Smooth muscle cell (in vitro differentiated cells): ENCODE results near the gene SPAG17. TPM values are rescaled to one million over a fixed set of nuclear protein-coding genes. Genes with fewer than 3 reads are reported as not detected.
A peak's percentile ranks its signal among the peaks of the same experiment; 100 is the strongest.

Experiments
- DNase-seq: peaks from one replicate; lab custom pipeline; 2025; ENCODE audit not compliant: unreplicated experiment; lab: John Stamatoyannopoulos, UW
- H2AFZ ChIP-seq: fragments of 200-600 bp; sonication (generic); 2 replicates; pipeline ENCODE4 v1.6.0; 2016; ENCODE audit warnings: antibody characterized with exemption, low read depth, mild to moderate bottlenecking
- H3F3A ChIP-seq: fragments of 200-600 bp; sonication (generic); 2 replicates; pipeline ENCODE4 v1.6.0; 2017; ENCODE audit warnings: antibody characterized with exemption, low read depth
- H3K27ac ChIP-seq: fragments of 200-600 bp; sonication (generic); 2 replicates; pipeline ENCODE4 v1.5.1; 2016; ENCODE audit warnings: low read depth, mild to moderate bottlenecking
- H3K27me3 ChIP-seq: fragments of 200-600 bp; sonication (generic); 2 replicates; pipeline ENCODE4 v1.6.1; 2016; ENCODE audit warnings: low read depth, mild to moderate bottlenecking
- H3K36me3 ChIP-seq: fragments of 200-600 bp; sonication (generic); 2 replicates; pipeline ENCODE4 v1.5.1; 2016; ENCODE audit warnings: low read depth
- H3K4me1 ChIP-seq: fragments of 200-600 bp; sonication (generic); 2 replicates; pipeline ENCODE4 v1.5.1; 2016; ENCODE audit warnings: low read depth
- H3K4me2 ChIP-seq: fragments of 200-600 bp; sonication (generic); 2 replicates; pipeline ENCODE4 v1.6.0; 2016; ENCODE audit warnings: mild to moderate bottlenecking
- H3K4me3 ChIP-seq: fragments of 200-600 bp; sonication (generic); 2 replicates; pipeline ENCODE4 v1.5.1; 2016; ENCODE audit warnings: mild to moderate bottlenecking
- H3K79me2 ChIP-seq: fragments of 200-600 bp; sonication (generic); 2 replicates; pipeline ENCODE4 v1.6.0; 2016; ENCODE audit warnings: low read depth, mild to moderate bottlenecking
- H3K9ac ChIP-seq: fragments of 200-600 bp; sonication (generic); 2 replicates; pipeline ENCODE4 v1.6.0; 2016; ENCODE audit warnings: low read depth
- H3K9me3 ChIP-seq: fragments of 200-600 bp; sonication (generic); replicated peaks from 2 replicates; pipeline ENCODE4 v1.5.1; 2016; ENCODE audit warnings: low read depth
- H4K20me1 ChIP-seq: fragments of 200-600 bp; sonication (generic); 2 replicates; pipeline ENCODE4 v1.6.0; 2016; ENCODE audit warnings: low read depth
- CTCF ChIP-seq: fragments of 200-600 bp; sonication (generic); IDR thresholded peaks from 2 replicates; pipeline ENCODE4 v1.5.1; 2017; ENCODE audit warnings: borderline replicate concordance, mild to moderate bottlenecking, antibody characterized with exemption; ENCODE audit not compliant: insufficient read depth, poor library complexity, severe bottlenecking
- WGBS: methylation state at CpG from one replicate; pipeline ENCODE4 v1.1.7; 2016; ENCODE audit warnings: low lambda C conversion rate; 5-methylcytosine and 5-hydroxymethylcytosine counted together
- polyA plus RNA-seq: library from polyadenylated mRNA; unstranded; fragments of >200 nt; fragmentation: Nextera tagmentation; extraction: Ambion mirVana; gene quantifications from 2 replicates; pipeline ENCODE4 v1.2.1, GENCODE V29; 2016
- total RNA-seq: library from RNA; depleted of rRNA; stranded (reverse); fragments of >200 nt; gene quantifications from 2 replicates; pipeline ENCODE4 v1.2.3, GENCODE V29; 2014

SPAG17 gene
- total and polyA plus RNA-seq, 2 experiments from 2014 or later, result 1.1 to 11.1 TPM

GRCh38 chr1:117970252-117970651, 214.8 kb downstream of the SPAG17 start:
- H4K20me1 ChIP-seq, result no peaks in the 10 kb centered on the region
- no peaks in the 10 kb centered on the region for H3K79me2 ChIP-seq
- no peak overlapping the region for H3K4me3 ChIP-seq
- no peaks in the 10 kb centered on the region for H3F3A ChIP-seq
- peaks cover 11% of the 10 kb centered on the region for H3K4me1 ChIP-seq
- H3K27ac ChIP-seq, result no peak overlapping the region
- no peak for TF ChIP-seq CTCF
- no peaks in the 10 kb centered on the region for H3K36me3 ChIP-seq
- WGBS, result 88% methylated on average over 9 of the region's 9 CpGs
- no peak overlapping the region for H2AFZ ChIP-seq
- no peak overlapping the region for H3K4me2 ChIP-seq
- no peak for DNase-seq
- H3K27me3 ChIP-seq, result no peaks in the 10 kb centered on the region
- H3K9ac ChIP-seq, result no peak overlapping the region
- H3K9me3 ChIP-seq, result no peaks in the 10 kb centered on the region

- H2AFZ ChIP-seq, result no peak overlapping the region
- 58% methylated on average over 1 of the region's 1 CpG for WGBS
- no peak for TF ChIP-seq CTCF
- H3K27ac ChIP-seq, result no peak overlapping the region
- no peaks in the 10 kb centered on the region for H4K20me1 ChIP-seq
- no peaks in the 10 kb centered on the region for H3K9me3 ChIP-seq
- H3K36me3 ChIP-seq, result no peaks in the 10 kb centered on the region
- H3K9ac ChIP-seq, result no peak overlapping the region
- H3F3A ChIP-seq, result no peaks in the 10 kb centered on the region
- H3K4me2 ChIP-seq, result no peak overlapping the region
- no peaks in the 10 kb centered on the region for H3K27me3 ChIP-seq
- peaks cover 11% of the 10 kb centered on the region for H3K4me1 ChIP-seq
- no peak overlapping the region for H3K4me3 ChIP-seq
- no peaks in the 10 kb centered on the region for H3K79me2 ChIP-seq
- no peak for DNase-seq
Observed at GRCh38 chr1:117967881-117968280, 217.1 kb downstream of the SPAG17 start.

GRCh38 chr1:117967477-117967876, 217.6 kb downstream of the SPAG17 start:
- Histone ChIP-seq H3K27ac (no peak overlapping the region), H3K4me2 (no peak overlapping the region), H3K9me3 (no peaks in the 10 kb centered on the region), H3F3A (no peaks in the 10 kb centered on the region), H3K4me3 (no peak overlapping the region), H3K4me1 (peaks cover 11% of the 10 kb centered on the region), H3K79me2 (no peaks in the 10 kb centered on the region), H3K9ac (no peak overlapping the region), H4K20me1 (no peaks in the 10 kb centered on the region), H3K36me3 (no peaks in the 10 kb centered on the region), H2AFZ (no peak overlapping the region), H3K27me3 (no peaks in the 10 kb centered on the region)
- TF ChIP-seq CTCF, result peak; percentile 21
- WGBS, result 71% methylated on average over 4 of the region's 4 CpGs
- no peak for DNase-seq

GRCh38 chr1:117964290-117965038, 220.6 kb downstream of the SPAG17 start:
- Histone ChIP-seq H3K27me3 (no peaks in the 10 kb centered on the region), H3K9ac (no peak overlapping the region), H4K20me1 (no peaks in the 10 kb centered on the region), H3K4me3 (no peak overlapping the region), H3K4me2 (no peak overlapping the region), H3K36me3 (no peaks in the 10 kb centered on the region), H3K27ac (no peak overlapping the region), H3K4me1 (peaks cover 7% of the 10 kb centered on the region), H2AFZ (no peak overlapping the region), H3K9me3 (no peaks in the 10 kb centered on the region), H3F3A (no peaks in the 10 kb centered on the region), H3K79me2 (no peaks in the 10 kb centered on the region)
- WGBS, result 90% methylated on average over 3 of the region's 3 CpGs
- DNase-seq, result no peak
- no peak for TF ChIP-seq CTCF
